GM19328 (cell line): Measurements from ENCODE around the gene ADGRB3.
"Not testable (repeated sequence)": the region's sequence is repeated elsewhere in the genome, so short reads cannot be mapped to it uniquely, and the experiment has no call there.

Experiments
- ATAC-seq: cut with Tn5 transposase; IDR thresholded peaks from one replicate; pipeline ENCODE4 v1.9.1; 2021; ENCODE audit warnings: mild to moderate bottlenecking, moderate library complexity; ENCODE audit not compliant: unreplicated experiment

Gene ADGRB3

DNA sequence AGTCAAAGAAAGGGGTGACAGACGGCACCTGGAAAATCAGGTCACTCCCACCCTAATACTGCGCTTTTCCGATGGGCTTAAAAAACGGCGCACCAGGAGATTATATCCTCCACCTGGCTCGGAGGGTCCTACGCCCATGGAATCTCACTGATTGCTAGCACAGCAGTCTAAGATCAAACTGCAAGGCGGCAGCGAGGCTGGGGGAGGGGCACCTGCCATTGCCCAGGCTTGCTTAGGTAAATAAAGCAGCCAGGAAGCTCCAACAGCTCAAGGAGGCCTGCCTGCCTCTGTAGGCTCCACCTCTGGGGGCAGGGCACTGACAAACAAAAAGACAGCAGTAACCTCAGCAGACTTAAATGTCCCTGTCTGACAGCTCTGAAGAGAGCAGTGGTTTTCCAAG, 277.7 kb downstream of the ADGRB3 start:
- ATAC-seq: not testable (repeated sequence)

DNA sequence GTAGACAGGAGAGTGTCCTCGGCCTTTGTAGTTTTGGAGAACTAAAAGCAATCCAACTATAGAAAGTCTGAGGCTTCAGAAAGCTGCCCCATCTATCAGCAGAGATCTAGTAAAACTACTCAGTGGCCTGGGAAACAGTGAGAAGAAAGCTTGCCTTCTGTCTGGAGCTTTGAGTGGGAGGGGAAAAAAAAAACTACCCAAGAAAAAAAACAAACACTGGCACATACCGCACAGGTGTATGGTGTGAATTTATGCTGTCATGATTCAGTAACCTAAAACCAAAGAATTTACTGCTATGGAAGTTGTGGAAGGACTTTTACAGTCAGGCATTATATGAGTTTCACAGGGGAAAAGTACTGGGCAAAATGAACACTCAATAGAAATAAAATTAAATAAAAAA, 280.5 kb downstream of the ADGRB3 start:
- ATAC-seq: no peak

DNA sequence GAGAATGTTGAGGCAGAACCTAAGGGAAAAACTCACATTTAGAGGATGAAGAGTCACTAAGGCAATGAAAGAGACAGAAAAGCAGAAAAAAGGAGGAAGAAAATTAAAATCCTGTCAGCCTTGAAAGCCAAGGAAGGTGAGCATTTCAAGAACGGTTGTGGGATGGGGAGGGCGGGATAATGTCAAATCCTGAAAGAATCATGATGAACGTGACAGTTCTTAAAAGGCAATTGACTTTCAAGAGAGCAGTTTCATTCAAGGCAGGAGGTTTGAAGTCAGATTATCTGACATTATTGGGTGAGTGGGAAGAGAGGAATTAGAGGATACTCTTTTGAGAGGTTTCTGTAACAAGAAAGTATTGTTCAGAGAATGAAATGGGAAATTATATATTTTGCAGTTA, 284.5 kb downstream of the ADGRB3 start:
- ATAC-seq: no peak

DNA sequence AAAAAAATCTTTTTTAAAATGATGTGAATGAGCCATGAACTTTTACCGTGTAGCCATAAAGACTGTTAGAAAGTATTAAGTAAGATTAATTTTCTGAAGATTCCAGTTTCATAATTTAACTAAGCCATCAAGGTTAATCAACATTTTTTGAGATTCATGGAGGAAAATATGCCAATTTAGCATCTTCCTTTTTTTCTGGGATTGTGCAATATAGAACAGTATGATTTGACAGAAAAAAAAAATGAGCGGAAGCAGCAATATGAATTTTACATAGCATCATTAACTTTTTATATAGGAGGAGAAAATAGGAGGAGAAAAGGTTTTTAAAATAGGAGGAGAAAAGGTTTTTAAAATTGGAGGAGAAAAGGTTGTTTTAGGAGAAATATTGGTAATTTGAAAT, 306.3 kb downstream of the ADGRB3 start:
- ATAC-seq: no peak

DNA sequence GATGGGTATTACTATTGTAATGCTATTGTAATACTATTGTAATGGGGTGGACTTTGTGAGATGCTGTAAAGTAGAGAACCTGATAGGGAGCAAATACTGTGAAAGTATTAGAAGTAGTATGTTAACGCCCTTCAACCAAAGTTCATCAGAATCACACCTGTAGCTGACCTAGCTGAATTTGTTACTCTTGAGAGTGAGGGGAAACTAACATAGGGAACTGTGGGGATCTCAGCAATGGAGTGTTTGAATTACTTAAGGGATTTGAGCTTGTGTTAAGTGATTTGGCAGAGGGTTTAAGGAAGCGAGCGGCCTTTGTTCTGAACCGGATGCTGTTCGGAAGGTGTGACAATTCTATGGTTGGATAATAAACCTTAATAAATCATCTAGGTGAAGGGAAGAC, 312.6 kb downstream of the ADGRB3 start:
- ATAC-seq: no peak

DNA sequence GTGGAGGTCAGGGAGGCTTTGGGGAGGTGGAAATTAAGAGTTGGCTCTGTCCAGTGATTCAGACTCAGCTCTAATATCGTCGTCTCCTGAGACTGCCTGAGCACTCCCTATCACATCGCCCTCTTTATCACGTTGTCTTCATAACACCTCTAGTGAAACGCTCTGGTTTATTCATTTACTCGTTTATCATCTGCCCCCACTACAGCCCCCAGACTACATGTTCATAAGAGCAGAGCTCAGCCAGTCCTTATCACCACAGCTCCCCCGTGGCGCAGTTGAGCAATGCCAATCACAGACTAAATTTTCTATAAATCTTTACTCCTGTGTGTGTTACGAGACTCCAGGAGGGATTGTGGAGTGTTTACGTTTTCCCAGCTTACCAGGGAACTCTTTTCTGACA, 316.2 kb downstream of the ADGRB3 start:
- ATAC-seq: no peak

DNA sequence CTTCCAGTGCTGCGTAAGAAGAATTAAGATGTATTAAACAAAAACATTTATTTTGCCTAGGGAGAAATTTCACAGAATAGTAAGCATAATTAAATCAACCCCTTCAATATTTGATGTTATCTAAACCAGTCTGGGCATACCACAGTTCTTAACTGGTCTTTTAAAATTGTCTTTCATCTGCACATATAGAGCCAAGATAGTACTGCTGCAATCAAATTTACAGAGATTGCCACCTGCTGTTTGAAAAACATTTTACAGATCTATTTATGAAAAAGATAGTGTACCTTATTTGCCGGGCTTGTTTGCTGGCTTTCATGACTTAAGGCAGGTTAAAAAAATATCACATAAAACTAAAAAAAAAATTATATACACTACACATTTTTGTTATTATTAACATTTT, 323.2 kb downstream of the ADGRB3 start:
- ATAC-seq: no peak

DNA sequence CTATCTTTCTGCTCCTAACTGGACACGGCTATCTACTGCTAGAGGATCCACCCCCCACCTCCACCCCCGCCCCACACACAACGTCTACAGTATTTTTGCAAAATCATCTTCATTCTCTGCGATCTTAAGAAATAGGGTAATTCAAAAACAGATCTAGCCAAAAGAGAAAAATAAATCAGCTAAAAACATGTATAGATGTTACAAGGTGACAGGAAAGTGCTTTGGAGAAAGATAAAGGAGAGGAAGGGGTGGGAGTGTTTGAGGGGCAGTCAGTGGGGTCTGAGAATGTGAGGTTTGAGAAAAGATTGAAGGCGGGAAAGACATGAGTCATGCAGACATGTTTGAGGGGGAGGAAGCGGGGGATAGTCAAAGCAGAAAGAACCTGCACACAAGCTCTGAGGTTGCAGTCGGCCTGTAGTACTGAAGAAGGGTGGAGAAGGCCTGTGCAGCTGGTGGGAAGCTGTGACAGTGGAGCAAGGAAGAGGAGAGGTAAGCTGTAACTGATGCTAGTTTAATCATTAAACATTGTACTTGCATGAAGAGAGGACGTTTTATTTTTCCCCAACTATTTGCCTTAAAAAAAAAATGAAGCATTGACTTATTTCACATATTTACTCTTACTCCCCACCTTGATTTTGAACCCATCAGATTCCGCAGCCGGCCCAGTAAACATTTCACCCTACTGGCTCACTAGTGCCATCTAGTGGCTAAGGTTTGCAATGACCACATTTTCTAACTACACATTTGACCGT, 332.6 kb downstream of the ADGRB3 start:
- peak; percentile 84 for ATAC-seq

DNA sequence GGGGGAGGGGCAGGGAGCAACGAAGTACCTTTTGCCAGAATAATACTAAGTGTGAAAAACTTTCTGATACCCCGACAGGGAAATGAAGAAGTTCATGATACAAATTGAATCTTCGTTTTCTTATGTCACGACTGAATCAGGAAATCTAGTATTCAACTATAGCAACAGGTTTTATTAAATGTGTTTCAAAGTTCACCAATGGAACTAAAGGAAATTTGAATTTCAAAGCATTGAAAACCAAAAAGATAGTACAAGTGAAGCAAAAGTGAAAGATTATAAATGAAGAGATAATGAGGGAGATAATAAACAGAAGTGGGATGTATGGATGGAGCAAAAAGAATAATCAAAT, 333.2 kb downstream of the ADGRB3 start:
- no peak for ATAC-seq

DNA sequence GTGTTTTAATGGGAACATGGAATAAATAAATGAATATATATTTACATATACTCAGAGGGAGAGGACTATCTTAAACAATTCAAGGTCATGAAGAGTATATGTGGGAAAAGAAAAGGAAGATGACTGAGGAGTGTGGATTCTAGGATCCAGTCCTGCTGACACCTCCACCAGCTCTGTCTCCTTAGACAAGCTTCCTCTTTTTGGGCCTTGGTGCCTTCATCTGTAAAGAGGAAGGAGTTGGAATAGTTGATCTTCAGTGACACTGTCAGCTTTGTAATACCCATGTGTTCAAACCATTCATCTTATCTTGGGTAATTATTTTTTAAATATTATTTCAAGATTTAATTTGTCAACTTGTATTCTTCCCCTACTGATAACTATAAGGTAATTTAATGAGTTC, 338.0 kb downstream of the ADGRB3 start:
- no peak for ATAC-seq

DNA sequence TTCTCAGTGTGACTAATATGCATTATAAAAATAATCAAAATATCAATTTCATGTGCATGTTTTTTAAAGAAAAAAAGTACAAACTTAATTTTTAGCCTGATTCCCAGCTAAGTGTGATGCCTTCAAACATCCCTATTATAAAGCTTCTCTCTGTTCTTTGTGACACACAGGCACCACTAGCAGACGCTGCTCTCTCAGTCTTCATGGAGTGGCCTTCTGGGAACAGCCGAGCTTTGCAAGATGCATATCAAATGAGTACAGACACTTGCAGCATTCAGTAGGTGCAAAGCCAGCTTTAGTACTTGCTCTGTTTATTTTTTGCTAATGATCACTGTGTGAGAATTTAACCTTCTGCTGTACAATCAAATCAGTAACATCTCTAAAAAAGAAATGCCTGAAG, 340.0 kb downstream of the ADGRB3 start:
- no peak for ATAC-seq

DNA sequence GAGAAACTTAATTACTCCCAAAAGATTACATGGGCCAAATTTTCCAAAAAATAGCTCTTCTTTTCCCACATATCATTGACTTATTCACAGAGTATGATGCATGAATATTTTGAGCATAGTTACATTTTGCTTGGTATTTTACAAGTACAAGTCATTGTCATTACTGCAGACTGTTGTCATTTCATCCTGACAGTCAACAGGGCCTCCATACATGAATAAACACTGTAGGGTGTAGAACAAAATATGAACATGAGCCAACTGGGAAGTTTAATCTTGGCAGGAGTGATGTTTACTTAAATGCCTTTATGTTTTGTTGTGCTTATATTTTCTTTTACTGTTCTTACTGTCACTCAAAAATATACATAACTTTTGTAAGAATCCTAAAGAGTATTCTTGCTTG, 340.7 kb downstream of the ADGRB3 start:
- ATAC-seq: no peak

DNA sequence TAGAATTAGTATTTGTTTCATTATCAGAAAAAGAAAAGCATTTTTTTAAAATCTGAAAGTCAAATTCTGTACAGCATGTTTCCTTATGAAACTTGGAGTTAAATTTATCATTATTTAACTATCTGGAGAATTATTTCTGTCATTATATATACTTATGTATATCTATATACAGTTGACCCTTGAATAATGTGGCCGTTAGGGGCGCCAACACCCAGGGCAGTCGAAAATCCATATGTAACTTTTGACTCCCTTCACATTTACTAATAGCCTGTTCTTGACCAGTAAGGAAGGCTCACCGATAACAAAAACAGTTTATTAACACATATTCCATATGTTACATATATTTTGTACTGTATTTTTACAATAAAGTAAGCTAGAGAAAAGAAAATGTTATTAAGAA, 341.2 kb downstream of the ADGRB3 start:
- ATAC-seq: no peak

DNA sequence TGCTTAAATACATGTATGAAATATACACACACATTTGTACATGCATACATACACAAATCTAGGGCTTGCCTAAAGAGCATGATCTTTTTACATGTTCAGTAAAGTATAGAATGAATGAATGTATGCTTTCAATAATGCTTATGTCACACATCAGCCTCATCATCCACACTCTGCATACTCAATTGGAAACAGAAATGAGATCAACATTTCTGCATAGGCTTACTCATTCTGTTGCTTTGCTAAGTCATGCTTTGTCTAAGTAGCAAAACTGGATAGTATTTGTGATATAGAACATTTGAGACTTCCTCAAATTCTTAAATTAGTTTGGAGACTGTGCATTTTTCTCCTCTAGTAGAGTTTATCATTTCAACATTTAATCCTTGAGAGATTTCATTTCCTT, 343.3 kb downstream of the ADGRB3 start:
- ATAC-seq: no peak

DNA sequence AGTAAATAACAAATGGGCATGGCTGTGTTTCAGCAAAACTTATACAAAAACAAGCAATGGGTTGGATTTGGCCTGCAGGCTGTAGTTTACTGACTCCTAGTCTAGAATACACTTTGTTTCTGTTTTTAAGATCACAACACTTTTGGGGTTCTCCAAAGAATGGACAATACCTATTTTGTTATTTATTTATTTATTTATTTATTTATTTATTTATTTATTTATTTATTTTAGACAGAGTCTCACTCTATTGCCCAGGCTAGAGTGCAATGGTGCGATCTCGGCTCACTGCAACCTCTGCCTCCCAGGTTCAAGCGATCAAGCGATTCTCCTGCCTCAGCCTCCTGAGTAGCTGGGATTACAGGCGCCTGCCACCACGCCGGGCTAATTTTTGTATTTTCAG, 346.6 kb downstream of the ADGRB3 start:
- not testable (repeated sequence) for ATAC-seq

DNA sequence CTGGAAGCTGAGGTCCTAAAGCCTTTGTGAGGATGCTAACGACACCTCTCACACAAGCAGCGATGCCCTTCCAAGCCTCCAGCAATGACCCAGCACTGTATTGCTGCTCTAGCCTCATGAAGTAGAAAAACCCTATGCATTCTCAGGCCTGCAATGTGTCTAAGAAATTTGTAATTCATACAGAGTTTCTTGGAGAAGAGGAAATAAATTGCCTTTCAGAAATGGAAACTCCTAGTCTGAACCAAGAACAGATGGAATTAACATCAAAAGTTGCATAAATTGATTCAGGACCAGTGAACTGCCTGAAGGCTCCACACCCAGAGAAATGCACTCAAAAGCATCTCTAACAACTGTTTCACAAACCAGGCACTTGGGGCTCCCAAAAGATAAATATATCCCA, 353.6 kb downstream of the ADGRB3 start:
- no peak for ATAC-seq

DNA sequence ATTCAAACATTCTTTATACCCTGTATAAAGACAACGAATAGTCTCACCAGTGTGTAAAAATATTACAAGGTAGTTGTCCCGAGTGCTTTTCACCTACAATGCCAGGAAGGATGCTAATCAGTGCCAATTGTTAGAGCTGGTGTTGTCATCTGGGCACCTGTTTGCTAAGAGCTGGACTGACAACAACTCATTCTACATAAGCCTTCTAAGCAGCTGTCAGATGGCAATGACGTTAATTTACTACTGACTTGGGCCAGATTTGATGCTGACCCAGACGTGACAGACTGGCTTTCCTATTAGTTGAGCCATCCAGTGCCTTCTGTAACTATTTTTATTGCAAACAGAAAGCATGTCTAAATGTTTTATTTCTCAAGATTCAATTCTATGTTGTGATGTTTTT, 355.2 kb downstream of the ADGRB3 start:
- no peak for ATAC-seq

DNA sequence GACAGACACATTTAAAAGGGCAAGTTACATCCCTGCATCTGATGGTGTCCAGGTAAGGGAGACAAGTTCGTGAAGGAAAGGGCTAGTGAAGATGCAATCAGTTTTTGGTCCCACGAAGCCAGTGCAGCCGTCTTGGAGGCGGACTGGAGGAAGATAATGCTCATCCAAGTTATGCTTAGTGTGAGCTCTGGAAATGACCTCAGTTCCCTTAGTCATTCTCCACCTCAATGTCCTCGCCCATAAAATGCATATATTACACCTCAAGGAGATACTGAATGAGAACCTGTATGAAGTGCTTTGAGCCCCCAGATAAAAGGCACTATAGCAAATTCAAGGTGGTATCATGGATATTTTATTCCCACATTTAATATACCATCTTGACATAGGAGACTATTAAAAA, 358.8 kb downstream of the ADGRB3 start:
- no peak for ATAC-seq

DNA sequence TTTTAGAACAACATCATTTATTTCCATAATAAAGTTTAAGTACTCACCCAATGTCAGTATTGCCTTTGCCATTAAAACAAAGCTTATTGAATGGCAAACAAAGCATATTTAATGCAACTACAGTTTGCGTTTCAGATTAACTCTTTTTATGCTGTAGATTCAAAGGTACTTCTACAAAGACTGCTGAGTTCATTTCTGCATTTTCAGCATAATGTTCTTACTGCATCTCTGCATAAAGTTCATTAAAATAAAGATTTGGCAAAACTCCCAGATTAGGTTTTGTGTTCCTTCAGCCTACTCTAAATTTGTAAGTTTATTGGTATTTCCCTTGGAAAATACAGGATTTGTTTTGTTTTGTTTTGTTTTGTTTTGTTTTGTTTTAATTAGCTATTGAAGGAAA, 359.4 kb downstream of the ADGRB3 start:
- no peak for ATAC-seq

DNA sequence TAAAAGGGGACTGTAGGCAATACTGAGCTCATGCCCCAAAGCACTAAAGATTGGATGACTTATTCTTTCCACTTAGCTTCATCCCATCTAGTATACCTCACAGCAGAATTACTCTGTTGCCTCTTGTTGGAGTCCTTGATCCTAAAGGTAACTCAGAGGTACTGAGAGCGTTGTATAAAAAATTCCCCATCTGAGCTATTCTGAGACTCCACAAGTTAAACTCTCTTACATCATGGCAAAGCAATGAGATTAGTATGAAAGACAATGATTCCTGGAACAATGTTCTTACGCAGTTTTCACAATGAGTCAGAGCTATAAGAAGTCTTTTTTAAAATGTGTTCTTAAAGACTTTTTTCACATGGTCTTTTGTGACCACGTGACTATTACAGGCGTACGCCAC, 370.1 kb downstream of the ADGRB3 start:
- no peak for ATAC-seq

DNA sequence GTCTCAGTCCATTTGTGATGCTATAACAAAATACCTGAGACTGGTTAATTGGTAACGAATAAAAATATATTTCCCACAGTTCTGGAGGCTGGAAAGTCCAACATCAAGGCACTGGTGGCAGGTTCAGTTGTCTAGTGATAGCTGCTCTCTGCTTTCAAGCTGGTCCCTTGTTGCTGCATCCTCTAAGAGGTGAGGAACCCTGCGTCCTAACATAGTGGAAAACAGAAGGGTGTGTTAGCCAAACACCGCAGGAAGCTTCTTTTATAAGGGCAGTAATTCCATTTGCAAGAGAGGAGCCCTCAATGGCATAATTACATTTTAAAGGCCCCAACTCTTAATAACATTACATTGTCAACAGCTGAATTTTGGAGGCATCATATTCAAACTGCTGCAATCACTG, 372.7 kb downstream of the ADGRB3 start:
- no peak for ATAC-seq

DNA sequence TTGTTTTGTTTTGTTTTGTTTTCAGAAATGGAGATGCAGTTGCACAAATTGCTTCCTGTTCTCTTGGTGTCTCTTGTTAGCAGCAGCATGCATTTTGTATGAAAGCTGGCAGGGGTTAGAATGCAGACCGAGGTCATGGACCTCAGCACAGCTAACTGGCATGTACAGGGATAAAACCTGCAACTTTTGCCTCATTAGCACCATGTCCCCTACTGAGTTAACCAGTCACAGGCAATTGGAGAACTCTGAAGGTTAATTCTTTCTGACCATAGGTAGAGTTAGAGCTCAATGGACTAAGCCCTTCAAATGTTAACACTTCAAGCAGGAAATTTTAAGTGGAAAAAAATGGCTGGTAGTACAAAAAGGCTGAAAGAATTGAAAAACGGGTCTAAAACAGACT, 377.1 kb downstream of the ADGRB3 start:
- ATAC-seq: no peak

DNA sequence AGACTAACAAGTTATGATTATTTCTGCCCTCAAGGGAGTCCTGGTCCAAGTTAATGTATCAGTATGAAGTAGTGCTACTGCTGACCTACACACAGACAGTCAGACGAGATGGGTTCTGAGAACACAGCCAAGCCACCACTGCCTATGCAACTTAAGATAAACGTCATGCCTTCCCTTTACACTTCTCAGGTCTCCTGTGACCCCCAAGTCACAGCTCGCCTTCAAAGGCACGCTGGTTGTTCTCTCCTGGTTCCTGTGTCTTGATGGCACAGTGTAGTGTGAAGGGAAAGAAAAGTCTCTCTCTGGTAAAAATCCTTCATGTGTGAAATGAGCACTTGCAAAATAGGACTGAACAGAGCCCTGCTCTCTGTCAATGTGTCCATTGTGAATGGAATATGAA, 377.8 kb downstream of the ADGRB3 start:
- ATAC-seq: no peak
